Neural cell (in vitro differentiated cells): ENCODE results near the gene GRAPL. TPM values are rescaled to one million over a fixed set of nuclear protein-coding genes. Genes with fewer than 3 reads are reported as not detected.

Experiments used
- polyA plus RNA-seq: library from polyadenylated mRNA; depleted of rRNA; stranded (reverse); fragments of >200 nt; gene quantifications from 2 replicates; pipeline ENCODE4 v1.2.3, GENCODE V29; 2014

Gene GRAPL
- polyA plus RNA-seq, 1 donor from 2014 or later = not detected

Other genes with a start within 250 kb of the GRAPL start
- gene SLC5A10, start 175.4 kb upstream of the GRAPL start, polyA plus RNA-seq = not detected in 2 replicates
- gene FAM83G, start 122.8 kb upstream of the GRAPL start, polyA plus RNA-seq = 0.12 TPM in 1 of 2 replicates, not detected in the other
- gene GRAP, start 80.6 kb upstream of the GRAPL start, polyA plus RNA-seq = 0.42 and 2.3 TPM in 2 replicates
- 34.0 and 37.8 TPM in 2 replicates for gene EPN2, start 109.8 kb downstream of the GRAPL start, polyA plus RNA-seq
- 28.5 and 32.0 TPM in 2 replicates for gene B9D1, start 235.1 kb downstream of the GRAPL start, polyA plus RNA-seq